Thoracic aorta (tissue), 2 donors: ENCODE data around the gene DNAH10. TPM values are rescaled to one million over a fixed set of nuclear protein-coding genes. Genes with fewer than 3 reads are reported as not detected.
"Not testable (repeated sequence)": the region's sequence is repeated elsewhere in the genome, so short reads cannot be mapped to it uniquely, and the experiment has no call there.

Experiments used
- ATAC-seq: fragments of 150-250 bp; one replicate; pipeline ENCODE4 v1.8.0; 2017; ENCODE audit warnings: low read depth; ENCODE audit not compliant: insufficient number of reproducible peaks, low FRiP score
- DNase-seq: peaks from one replicate; pipeline ENCODE4 v3.0.0-alpha.2; 2020; ENCODE audit warnings: low spot score
- H3K27ac ChIP-seq, 2 donors: fragments of 200-600 bp; sonication (generic); 1 replicate in 1 of 2; 2 replicates in 1 of 2; pipeline ENCODE4 v1.5.1; 2016; ENCODE audit warnings: mild to moderate bottlenecking in 2 of 2, moderate library complexity in 2 of 2
- H3K27me3 ChIP-seq: fragments of 200-600 bp; sonication (generic); replicated peaks from 2 replicates; pipeline ENCODE4 v1.6.0; 2016; ENCODE audit warnings: mild to moderate bottlenecking; ENCODE audit not compliant: insufficient read depth
- H3K36me3 ChIP-seq: fragments of 200-600 bp; sonication (generic); one replicate; pipeline ENCODE4 v1.5.1; 2016
- H3K4me1 ChIP-seq, 2 donors: fragments of 200-600 bp; sonication (generic); 1 replicate in 1 of 2; 2 replicates in 1 of 2; pipeline versions ENCODE4 v1.5.1 to v1.6.0; 2016; ENCODE audit warnings: low read depth in 2 of 2, mild to moderate bottlenecking in 1 of 2; ENCODE audit not compliant: control insufficient read depth in 1 of 2
- H3K4me3 ChIP-seq: fragments of 200-600 bp; sonication (generic); 2 replicates; pipeline ENCODE4 v1.5.1; 2016; ENCODE audit warnings: mild to moderate bottlenecking
- H3K9me3 ChIP-seq: fragments of 200-600 bp; sonication (generic); 2 replicates; pipeline ENCODE4 v1.5.1; 2016
- total RNA-seq, 2 donors: library from RNA; depleted of rRNA; stranded (reverse); fragments of >200 nt; gene quantifications; one replicate each; pipeline versions ENCODE4 v1.1.0 to v1.2.3, GENCODE V29; 2016
- TF ChIP-seq, protein P1 (sequence below): fragments of 200-600 bp; sonication (generic); IDR thresholded peaks from one replicate; pipeline ENCODE4 v1.5.1; 2019; ENCODE audit warnings: antibody characterized with exemption

The DNAH10 gene
- total RNA-seq, 2 donors from 2014 or later = under 0.01 to 0.14 TPM

DNA sequence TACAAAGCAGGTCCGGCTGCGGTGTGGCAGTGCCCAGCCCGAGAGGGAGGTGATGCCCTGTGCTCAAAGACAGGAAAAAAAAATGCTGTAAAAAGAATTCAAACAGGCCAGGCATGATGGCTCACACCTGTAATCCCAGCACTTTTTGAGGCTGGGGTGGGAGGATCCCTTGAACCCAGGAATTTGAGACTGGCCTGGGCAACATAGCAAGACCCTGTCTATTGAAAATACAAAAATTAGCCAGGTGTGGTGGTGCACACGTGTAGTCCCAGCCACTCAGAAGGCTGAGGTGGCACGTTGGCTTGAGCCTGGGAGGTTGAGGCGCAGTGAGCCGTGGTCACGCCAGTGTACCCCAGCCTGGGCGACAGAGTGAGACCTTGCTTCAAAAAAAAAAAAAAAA is 26.4 kb downstream of the DNAH10 start:
- Histone ChIP-seq H3K36me3 (no peaks in the 10 kb centered on the region), H3K4me1 (no peaks in the 10 kb centered on the region), H3K4me3 (no peak overlapping the region), H3K27ac (no peak overlapping the region), H3K9me3 (no peaks in the 10 kb centered on the region), H3K27me3 (no peaks in the 10 kb centered on the region)
- DNase-seq (no peak), ATAC-seq (no peak)
- TF ChIP-seq, protein P1, sequence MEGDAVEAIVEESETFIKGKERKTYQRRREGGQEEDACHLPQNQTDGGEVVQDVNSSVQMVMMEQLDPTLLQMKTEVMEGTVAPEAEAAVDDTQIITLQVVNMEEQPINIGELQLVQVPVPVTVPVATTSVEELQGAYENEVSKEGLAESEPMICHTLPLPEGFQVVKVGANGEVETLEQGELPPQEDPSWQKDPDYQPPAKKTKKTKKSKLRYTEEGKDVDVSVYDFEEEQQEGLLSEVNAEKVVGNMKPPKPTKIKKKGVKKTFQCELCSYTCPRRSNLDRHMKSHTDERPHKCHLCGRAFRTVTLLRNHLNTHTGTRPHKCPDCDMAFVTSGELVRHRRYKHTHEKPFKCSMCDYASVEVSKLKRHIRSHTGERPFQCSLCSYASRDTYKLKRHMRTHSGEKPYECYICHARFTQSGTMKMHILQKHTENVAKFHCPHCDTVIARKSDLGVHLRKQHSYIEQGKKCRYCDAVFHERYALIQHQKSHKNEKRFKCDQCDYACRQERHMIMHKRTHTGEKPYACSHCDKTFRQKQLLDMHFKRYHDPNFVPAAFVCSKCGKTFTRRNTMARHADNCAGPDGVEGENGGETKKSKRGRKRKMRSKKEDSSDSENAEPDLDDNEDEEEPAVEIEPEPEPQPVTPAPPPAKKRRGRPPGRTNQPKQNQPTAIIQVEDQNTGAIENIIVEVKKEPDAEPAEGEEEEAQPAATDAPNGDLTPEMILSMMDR = no peak

DNA sequence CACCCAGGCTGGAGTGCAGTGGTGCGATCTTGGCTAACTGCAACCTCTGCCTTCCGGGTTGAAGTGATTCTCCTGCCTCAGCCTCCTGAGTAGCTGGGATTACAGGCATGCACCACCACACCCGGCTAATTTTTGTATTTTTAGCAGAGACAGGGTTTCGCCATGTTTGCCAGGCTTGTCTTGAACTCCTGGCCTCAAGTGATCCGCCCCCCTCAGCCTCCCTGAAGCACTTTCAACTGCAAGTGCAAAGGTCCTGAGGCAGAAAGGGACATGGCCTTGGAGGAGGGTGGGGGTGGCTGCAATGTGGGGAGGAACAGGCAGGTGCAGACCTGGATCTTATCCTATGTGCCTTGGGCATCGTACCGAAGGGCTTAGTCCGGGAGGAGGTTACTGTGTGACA is 27.3 kb downstream of the DNAH10 start:
- DNase-seq, H3K9me3 ChIP-seq, H3K4me1 ChIP-seq, H3K27ac ChIP-seq, H3K36me3 ChIP-seq, H3K4me3 ChIP-seq, ATAC-seq, H3K27me3 ChIP-seq: not testable (repeated sequence)

DNA sequence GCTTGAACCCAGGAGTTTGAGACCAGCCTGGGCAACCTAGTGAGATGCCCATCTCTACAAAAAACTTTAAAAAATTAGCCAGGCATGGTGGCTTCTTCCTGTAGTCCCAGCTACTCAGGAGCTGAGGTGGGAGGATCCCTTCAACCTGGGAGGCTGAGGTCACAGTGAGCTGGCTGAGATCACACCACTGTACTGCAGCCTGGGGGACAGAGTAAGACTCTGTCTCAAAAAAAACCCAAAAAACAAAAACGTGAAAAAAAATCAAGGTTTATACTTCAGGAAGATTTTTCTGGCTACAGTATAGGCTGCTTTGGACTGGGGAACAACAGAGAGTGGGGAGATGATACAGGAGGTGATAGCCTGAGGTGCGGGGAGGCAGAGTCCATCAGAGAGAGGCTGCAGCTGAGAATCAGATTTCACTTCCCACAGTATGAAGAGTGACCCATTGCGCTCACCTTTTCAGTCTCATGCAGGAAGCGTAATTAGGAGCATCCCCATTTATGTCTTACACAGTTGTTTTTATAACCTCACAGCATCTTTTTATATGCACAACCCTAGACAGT is 28.9 kb downstream of the DNAH10 start:
- Histone ChIP-seq H3K4me1 (no peaks in the 10 kb centered on the region), H3K36me3 (no peaks in the 10 kb centered on the region), H3K27ac (no peak overlapping the region), H3K4me3 (no peak overlapping the region), H3K27me3 (no peaks in the 10 kb centered on the region), H3K9me3 (no peaks in the 10 kb centered on the region)
- no peak for DNase-seq
- TF ChIP-seq, protein P1 = no peak
- no peak for ATAC-seq

DNA sequence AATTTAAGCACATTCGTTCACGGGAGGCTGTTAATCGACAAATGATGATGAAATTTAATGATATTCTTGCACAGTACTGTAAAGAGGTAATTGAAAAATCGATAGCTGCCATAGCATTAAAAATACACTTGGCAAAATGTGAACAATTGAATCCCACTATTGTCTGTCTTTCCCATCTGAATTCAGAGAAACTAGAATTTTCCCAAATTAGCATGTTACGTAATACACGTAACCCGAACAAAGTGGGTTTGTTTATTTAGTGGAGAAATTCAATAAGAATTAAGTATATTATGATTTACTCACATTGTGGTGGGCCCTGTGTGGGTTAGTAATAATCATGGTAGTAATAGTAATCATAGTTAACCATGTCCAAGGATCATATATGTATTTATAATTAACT is 31.9 kb downstream of the DNAH10 start:
- TF ChIP-seq, protein P1 = no peak

DNA sequence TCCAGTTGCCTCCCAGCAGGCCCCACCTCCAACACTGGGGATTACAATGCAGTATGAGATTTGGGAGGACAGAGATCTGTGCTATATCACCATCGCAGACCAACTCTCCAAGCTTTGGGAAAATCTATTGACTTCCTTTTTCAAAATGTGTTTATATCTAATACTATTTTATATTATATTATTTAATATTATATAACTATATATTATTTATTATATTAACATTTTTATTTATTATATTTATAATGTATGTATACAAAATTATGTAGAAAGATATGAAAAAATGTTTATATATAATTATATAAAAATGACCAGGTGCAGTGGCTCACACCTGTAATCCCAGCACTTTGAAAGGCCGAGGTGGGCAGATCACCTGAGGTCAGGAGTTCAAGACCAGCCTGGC is 36.4 kb downstream of the DNAH10 start:
- no peak overlapping the region for H3K4me3 ChIP-seq
- no peaks in the 10 kb centered on the region for H3K4me1 ChIP-seq
- ATAC-seq (no peak), DNase-seq (no peak)
- TF ChIP-seq, protein P1 = no peak
- no peaks in the 10 kb centered on the region for H3K9me3 ChIP-seq
- H3K36me3 ChIP-seq = no peaks in the 10 kb centered on the region
- H3K27ac ChIP-seq = no peak overlapping the region
- H3K27me3 ChIP-seq = no peaks in the 10 kb centered on the region

More for the DNA sequence above, 31.9 kb downstream of the DNAH10 start:
- ATAC-seq (no peak), DNase-seq (no peak)
- no peaks in the 10 kb centered on the region for H3K9me3 ChIP-seq
- no peaks in the 10 kb centered on the region for H3K36me3 ChIP-seq
- H3K27me3 ChIP-seq = no peaks in the 10 kb centered on the region
- no peaks in the 10 kb centered on the region for H3K4me1 ChIP-seq
- no peak overlapping the region for H3K27ac ChIP-seq
- no peak overlapping the region for H3K4me3 ChIP-seq

DNA sequence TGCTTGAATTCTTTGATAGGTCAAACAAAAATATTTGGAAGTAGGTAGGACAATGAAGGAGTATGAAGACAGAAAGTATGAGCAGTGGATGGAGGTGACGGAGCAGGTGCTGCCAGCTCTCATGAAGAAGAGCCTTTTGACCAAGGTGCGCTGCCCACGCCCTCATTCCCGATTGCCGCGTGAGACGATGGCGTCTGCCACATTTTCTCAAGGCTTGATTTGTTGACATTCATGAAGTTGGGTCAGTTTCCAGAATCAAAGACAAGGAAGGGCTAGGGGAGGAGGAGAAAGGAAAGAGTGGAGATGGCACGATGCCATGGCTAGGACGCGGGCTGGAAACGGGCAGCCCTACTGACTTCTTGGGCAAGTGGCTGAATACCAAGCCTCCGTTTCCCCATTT is 37.1 kb downstream of the DNAH10 start:
- DNase-seq = no peak
- Histone ChIP-seq H3K9me3 (no peaks in the 10 kb centered on the region), H3K27me3 (no peaks in the 10 kb centered on the region), H3K4me3 (no peak overlapping the region), H3K4me1 (no peaks in the 10 kb centered on the region), H3K36me3 (no peaks in the 10 kb centered on the region), H3K27ac (no peak overlapping the region)
- TF ChIP-seq, protein P1 = no peak
- no peak for ATAC-seq
